ENCODE measurements around the gene TSHR. TPM values are rescaled to one million over a fixed set of nuclear protein-coding genes. Genes with fewer than 3 reads are reported as not detected.

TSHR gene
- total RNA-seq, 4 donors from 2014 or later: 0.84 TPM; not detected in 3

DNA sequence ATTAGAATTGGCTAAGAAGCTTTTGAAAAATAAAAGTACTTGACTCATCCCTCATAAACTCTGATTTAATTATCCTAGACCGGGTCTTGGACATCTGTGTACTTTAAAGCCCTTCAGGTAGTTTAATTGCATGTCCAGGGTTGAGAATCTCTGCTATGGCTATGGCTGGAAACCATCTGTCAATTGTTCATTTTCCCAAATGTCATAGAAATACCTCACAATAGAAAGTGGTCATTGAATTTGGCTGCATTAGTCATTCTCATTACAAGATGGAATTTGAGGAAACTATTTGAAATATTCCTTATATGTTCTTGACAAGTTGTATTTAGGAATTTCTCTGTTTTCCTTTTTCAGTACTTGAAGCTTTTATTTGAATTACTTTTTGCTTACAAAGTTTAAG, 111.3 kb downstream of the TSHR start:
- Histone ChIP-seq H3K4me3 (no peak overlapping the region), H3K4me1 (peaks cover 0 to 5% (median 0%) of the 10 kb centered on the region in 4 donors), H3K9me3 (peaks cover 0 to 7% (median 1%) of the 10 kb centered on the region in 4 donors), H3K36me3 (no peaks in the 10 kb centered on the region), H3K27me3 (no peaks in the 10 kb centered on the region), H3K27ac (no peak overlapping the region)
- no peak for DNase-seq (ENCODE audit: low spot score in 2 of 2)
- 22 to 47% methylated on average over 1 of the region's 1 CpG for WGBS, 2 donors
- TF ChIP-seq POLR2A (IDR thresholded peaks at IDR 0.05): no peak
- TF ChIP-seq, protein P1, sequence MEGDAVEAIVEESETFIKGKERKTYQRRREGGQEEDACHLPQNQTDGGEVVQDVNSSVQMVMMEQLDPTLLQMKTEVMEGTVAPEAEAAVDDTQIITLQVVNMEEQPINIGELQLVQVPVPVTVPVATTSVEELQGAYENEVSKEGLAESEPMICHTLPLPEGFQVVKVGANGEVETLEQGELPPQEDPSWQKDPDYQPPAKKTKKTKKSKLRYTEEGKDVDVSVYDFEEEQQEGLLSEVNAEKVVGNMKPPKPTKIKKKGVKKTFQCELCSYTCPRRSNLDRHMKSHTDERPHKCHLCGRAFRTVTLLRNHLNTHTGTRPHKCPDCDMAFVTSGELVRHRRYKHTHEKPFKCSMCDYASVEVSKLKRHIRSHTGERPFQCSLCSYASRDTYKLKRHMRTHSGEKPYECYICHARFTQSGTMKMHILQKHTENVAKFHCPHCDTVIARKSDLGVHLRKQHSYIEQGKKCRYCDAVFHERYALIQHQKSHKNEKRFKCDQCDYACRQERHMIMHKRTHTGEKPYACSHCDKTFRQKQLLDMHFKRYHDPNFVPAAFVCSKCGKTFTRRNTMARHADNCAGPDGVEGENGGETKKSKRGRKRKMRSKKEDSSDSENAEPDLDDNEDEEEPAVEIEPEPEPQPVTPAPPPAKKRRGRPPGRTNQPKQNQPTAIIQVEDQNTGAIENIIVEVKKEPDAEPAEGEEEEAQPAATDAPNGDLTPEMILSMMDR (IDR thresholded peaks at IDR 0.05): no peak
- TF ChIP-seq EP300 (IDR thresholded peaks at IDR 0.05): no peak

- H3K4me3 ChIP-seq: no peak overlapping the region
- H3K4me1 ChIP-seq: peaks cover 0 to 5% (median 0%) of the 10 kb centered on the region in 4 donors
- H3K27ac ChIP-seq: no peak overlapping the region
- 47 to 52% methylated on average over 2 of the region's 2 CpGs for WGBS, 2 donors
- H3K36me3 ChIP-seq: no peaks in the 10 kb centered on the region
- no peak for DNase-seq (ENCODE audit: low spot score in 2 of 2)
- TF ChIP-seq EP300 (IDR thresholded peaks at IDR 0.05): no peak
- TF ChIP-seq, protein P1 (IDR thresholded peaks at IDR 0.05): no peak
- no peak for TF ChIP-seq POLR2A (IDR thresholded peaks at IDR 0.05)
- H3K9me3 ChIP-seq: peaks cover 0 to 7% (median 2%) of the 10 kb centered on the region in 4 donors
- no peaks in the 10 kb centered on the region for H3K27me3 ChIP-seq
Measured at GRCh38 chr14:81067156-81067555, 111.7 kb downstream of the TSHR start.

DNA sequence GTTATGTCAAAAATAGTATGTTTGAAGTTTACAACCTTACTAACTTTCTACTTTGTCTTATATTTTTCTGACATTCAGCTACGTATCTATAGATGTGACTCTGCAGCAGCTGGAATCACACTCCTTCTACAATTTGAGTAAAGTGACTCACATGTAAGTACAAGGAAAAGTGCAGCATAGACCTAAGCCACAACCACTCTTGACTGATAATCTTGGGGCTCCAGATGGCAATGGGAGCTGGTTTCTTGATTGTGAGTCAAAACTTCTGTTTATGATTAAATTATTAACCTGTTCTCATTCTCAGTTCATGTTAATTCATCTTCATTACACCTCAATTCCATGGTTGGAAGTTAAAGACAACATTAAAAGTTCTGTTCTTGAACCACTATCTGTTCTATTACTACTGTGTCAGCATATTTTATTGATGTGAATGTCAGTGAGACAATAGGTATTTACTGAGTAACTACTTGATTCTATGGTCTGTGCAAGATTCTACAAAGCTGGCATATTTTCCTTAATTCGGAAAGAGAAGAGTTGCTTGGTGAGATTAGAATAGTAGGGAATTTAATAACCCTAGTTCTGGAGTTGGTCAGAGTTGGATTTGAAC, 112.9 kb downstream of the TSHR start:
- DNase-seq (ENCODE audit: low spot score in 2 of 2): no peak
- Histone ChIP-seq H3K4me3 (no peak overlapping the region), H3K9me3 (peaks cover 0 to 7% (median 3%) of the 10 kb centered on the region in 4 donors), H3K36me3 (no peaks in the 10 kb centered on the region), H3K4me1 (no peaks in the 10 kb centered on the region), H3K27me3 (no peaks in the 10 kb centered on the region), H3K27ac (no peak overlapping the region)
- WGBS, 2 donors: 83 to 89% methylated on average over 2 of the region's 2 CpGs
- TF ChIP-seq, protein P1 (IDR thresholded peaks at IDR 0.05): no peak
- no peak for TF ChIP-seq POLR2A (IDR thresholded peaks at IDR 0.05)
- no peak for TF ChIP-seq EP300 (IDR thresholded peaks at IDR 0.05)

GRCh38 chr14:81070511-81070910, 115.1 kb downstream of the TSHR start:
- Histone ChIP-seq H3K27ac (no peak overlapping the region), H3K4me3 (no peak overlapping the region), H3K9me3 (peaks cover 0 to 7% (median 3%) of the 10 kb centered on the region in 4 donors), H3K36me3 (no peaks in the 10 kb centered on the region), H3K4me1 (no peaks in the 10 kb centered on the region), H3K27me3 (no peaks in the 10 kb centered on the region)
- WGBS, 2 donors: 81 to 91% methylated on average over 2 of the region's 2 CpGs
- DNase-seq (ENCODE audit: low spot score in 2 of 2): no peak
- TF ChIP-seq, protein P1 (IDR thresholded peaks at IDR 0.05): no peak
- no peak for TF ChIP-seq EP300 (IDR thresholded peaks at IDR 0.05)
- TF ChIP-seq POLR2A (IDR thresholded peaks at IDR 0.05): no peak

DNA sequence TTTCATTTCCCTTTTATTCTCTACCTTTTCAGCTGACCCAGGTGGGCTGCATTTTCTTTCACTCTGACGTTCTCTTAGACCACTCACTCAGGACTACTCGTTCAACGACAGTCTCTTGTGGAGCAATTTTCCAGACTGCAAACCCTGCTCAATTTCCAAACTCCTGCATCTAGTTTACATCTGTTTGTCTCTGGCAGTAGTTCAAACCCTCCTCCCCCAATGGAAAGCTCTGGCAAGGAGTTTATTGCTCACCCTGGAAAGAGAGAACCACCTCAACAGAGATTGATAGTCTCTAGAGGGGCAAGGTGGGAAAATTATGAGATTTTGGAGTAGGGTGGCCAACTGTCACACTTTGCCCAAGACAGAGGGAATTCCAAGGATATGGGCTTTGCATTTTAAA, 130.2 kb downstream of the TSHR start:
- H3K36me3 ChIP-seq: no peaks in the 10 kb centered on the region
- H3K4me1 ChIP-seq: no peaks in the 10 kb centered on the region
- no peak overlapping the region for H3K27ac ChIP-seq
- WGBS, 2 donors: 56 to 69% methylated on average over 3 of the region's 3 CpGs
- no peak overlapping the region for H3K4me3 ChIP-seq
- DNase-seq (ENCODE audit: low spot score in 2 of 2): no peak
- no peaks in the 10 kb centered on the region for H3K27me3 ChIP-seq
- TF ChIP-seq, protein P1 (IDR thresholded peaks at IDR 0.05): no peak
- TF ChIP-seq EP300 (IDR thresholded peaks at IDR 0.05) (no peak), POLR2A (IDR thresholded peaks at IDR 0.05) (no peak)
- no peaks in the 10 kb centered on the region for H3K9me3 ChIP-seq

Measured in tibial nerve (tissue), 4 donors.